Neural cell (in vitro differentiated cells): ENCODE measurements around the gene ATAD2B. TPM values are rescaled to one million over a fixed set of nuclear protein-coding genes. Genes with fewer than 3 reads are reported as not detected.

Source experiments
- H2AFZ ChIP-seq: fragments of 200-600, 300-800 bp; sonication (generic), shearing (Covaris generic); 2 replicates; pipeline ENCODE4 v1.6.0; 2014; ENCODE audit warnings: low read depth, mild to moderate bottlenecking, antibody characterized with exemption, low read length, moderate library complexity
- H3F3A ChIP-seq: fragments of 200-600 bp; shearing (Covaris generic); 2 replicates; pipeline ENCODE4 v1.6.1; 2016; ENCODE audit warnings: mild to moderate bottlenecking, moderate library complexity, mixed read lengths, antibody characterized with exemption, low read length; ENCODE audit not compliant: insufficient read depth, poor library complexity, severe bottlenecking
- H3K27ac ChIP-seq: fragments of 200-600, 300-800 bp; sonication (generic), shearing (Covaris generic); 2 replicates; pipeline ENCODE4 v1.5.1; 2014; ENCODE audit warnings: mild to moderate bottlenecking, low read length, moderate library complexity
- H3K27me3 ChIP-seq: fragments of 300-800, 200-600 bp; sonication (generic), shearing (Covaris generic); 2 replicates; pipeline ENCODE4 v1.6.0; 2014; ENCODE audit warnings: mild to moderate bottlenecking, low read depth, low read length, moderate library complexity; ENCODE audit not compliant: insufficient read depth
- H3K36me3 ChIP-seq: fragments of 300-800, 200-600 bp; sonication (generic), shearing (Covaris generic); 2 replicates; pipeline ENCODE4 v1.5.1; 2014; ENCODE audit warnings: mild to moderate bottlenecking, antibody characterized with exemption, low read length, moderate library complexity; ENCODE audit not compliant: insufficient read depth
- H3K4me2 ChIP-seq: fragments of 300-800, 200-600 bp; sonication (generic), shearing (Covaris generic); 2 replicates; pipeline ENCODE4 v1.6.0; 2014; ENCODE audit warnings: mild to moderate bottlenecking, low read length
- H3K4me3 ChIP-seq: fragments of 300-800, 200-600 bp; sonication (generic), shearing (Covaris generic); 2 replicates; pipeline ENCODE4 v1.5.1; 2014; ENCODE audit warnings: mild to moderate bottlenecking, low read length, moderate library complexity
- H3K79me2 ChIP-seq: fragments of 200-600 bp; shearing (Covaris generic); replicated peaks from 2 replicates; pipeline ENCODE4 v1.6.0; 2014; ENCODE audit warnings: mild to moderate bottlenecking, low read length, moderate library complexity; ENCODE audit not compliant: insufficient read depth
- H3K9ac ChIP-seq: fragments of 300-800, 200-600 bp; sonication (generic), shearing (Covaris generic); 2 replicates; pipeline ENCODE4 v1.6.1; 2016; ENCODE audit warnings: mild to moderate bottlenecking, low read length, mixed read lengths
- H3K9me2 ChIP-seq: fragments of 200-600 bp; shearing (Covaris generic); 2 replicates; pipeline ENCODE4 v1.6.1; 2016; ENCODE audit warnings: mild to moderate bottlenecking, low read length, mixed read lengths; ENCODE audit not compliant: insufficient read depth
- H3K9me3 ChIP-seq: fragments of 200-600, 300-800 bp; sonication (generic), shearing (Covaris generic); 2 replicates; pipeline ENCODE4 v1.6.1; 2016; ENCODE audit warnings: mild to moderate bottlenecking, mixed run types, low read length, moderate library complexity, mixed read lengths
- H4K20me1 ChIP-seq: fragments of 200-600 bp; shearing (Covaris generic); 2 replicates; pipeline ENCODE4 v1.6.1; 2016; ENCODE audit warnings: mild to moderate bottlenecking, mixed run types; ENCODE audit not compliant: insufficient read depth
- CTCF ChIP-seq: fragments of 450-650 bp; IDR thresholded peaks from 2 replicates; pipeline ENCODE4 v1.5.1; 2014; ENCODE audit warnings: antibody characterized with exemption, mild to moderate bottlenecking, moderate library complexity; ENCODE audit not compliant: poor library complexity, severe bottlenecking
- EP300 ChIP-seq: fragments of 450-650 bp; conservative IDR thresholded peaks from 2 replicates; pipeline ENCODE4 v1.6.1; 2014; ENCODE audit warnings: antibody characterized with exemption, mild to moderate bottlenecking, moderate library complexity; ENCODE audit not compliant: poor library complexity, severe bottlenecking
- EZH2 ChIP-seq: fragments of 200-600, 300-800 bp; shearing (Covaris generic), sonication (generic); IDR thresholded peaks from 2 replicates; pipeline ENCODE4 v1.6.1; 2014; ENCODE audit warnings: antibody characterized with exemption, low read length, borderline replicate concordance, mild to moderate bottlenecking; ENCODE audit not compliant: insufficient read depth, poor library complexity, severe bottlenecking
- MXI1 ChIP-seq: fragments of 450-650 bp; conservative IDR thresholded peaks from 2 replicates; pipeline ENCODE4 v1.6.1; 2014; ENCODE audit warnings: antibody characterized with exemption, mild to moderate bottlenecking; ENCODE audit not compliant: poor library complexity, severe bottlenecking
- POLR2AphosphoS5 ChIP-seq: IDR thresholded peaks from 2 replicates; pipeline ENCODE4 v1.6.1; 2012
- RAD21 ChIP-seq: fragments of 450-650 bp; conservative IDR thresholded peaks from 2 replicates; pipeline ENCODE4 v1.6.1; 2014; ENCODE audit warnings: antibody characterized with exemption, mild to moderate bottlenecking, moderate library complexity
- REST ChIP-seq: IDR thresholded peaks from 2 replicates; pipeline ENCODE4 v1.6.1; 2012; ENCODE audit warnings: borderline replicate concordance
- SMC3 ChIP-seq: fragments of 450-650 bp; conservative IDR thresholded peaks from 2 replicates; pipeline ENCODE4 v1.6.1; 2014; ENCODE audit warnings: antibody characterized with exemption, mild to moderate bottlenecking, moderate library complexity; ENCODE audit not compliant: poor library complexity
- TAF1 ChIP-seq: IDR thresholded peaks from 2 replicates; pipeline ENCODE4 v1.6.1; 2012; ENCODE audit warnings: low read depth
- polyA plus RNA-seq: library from polyadenylated mRNA; depleted of rRNA; stranded (reverse); fragments of >200 nt; gene quantifications from 2 replicates; pipeline ENCODE4 v1.2.3, GENCODE V29; 2014

ATAD2B gene
- polyA plus RNA-seq, 1 donor from 2014 or later = 37.6 TPM

DNA sequence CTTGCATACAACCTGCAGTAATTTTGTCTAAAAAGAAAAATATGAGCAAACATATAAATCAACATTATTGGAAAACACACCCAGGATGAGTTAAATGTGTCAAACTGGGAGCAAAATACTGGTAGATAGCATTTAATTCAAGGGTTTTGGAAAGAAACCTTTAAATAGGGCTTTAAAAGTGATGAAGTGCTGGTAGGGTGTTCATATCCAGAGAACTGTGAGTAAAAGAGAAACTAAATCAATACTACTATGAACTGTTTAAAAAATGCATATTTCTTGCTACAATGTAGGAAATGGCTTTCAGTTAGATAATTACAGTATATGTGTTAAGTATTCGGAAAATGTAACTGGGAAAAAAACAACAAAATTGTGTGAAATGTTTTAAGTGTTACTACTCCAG lies 117.8 kb downstream of the ATAD2B start:
- H3K4me2 ChIP-seq = no peak overlapping the region
- no peak overlapping the region for H3K9ac ChIP-seq
- peaks cover 6% of the 10 kb centered on the region for H3K36me3 ChIP-seq
- H3K9me2 ChIP-seq = peaks cover 4% of the 10 kb centered on the region
- no peaks in the 10 kb centered on the region for H3K9me3 ChIP-seq
- H3K4me3 ChIP-seq = no peak overlapping the region
- H3K27me3 ChIP-seq = no peaks in the 10 kb centered on the region
- no peak overlapping the region for H3K27ac ChIP-seq
- H3K79me2 ChIP-seq = no peaks in the 10 kb centered on the region
- TF ChIP-seq SMC3 (no peak), REST (no peak), CTCF (no peak), RAD21 (no peak), EZH2 (no peak), POLR2AphosphoS5 (no peak), TAF1 (no peak), EP300 (no peak), MXI1 (no peak)
- no peaks in the 10 kb centered on the region for H3F3A ChIP-seq
- H4K20me1 ChIP-seq = no peaks in the 10 kb centered on the region
- no peak overlapping the region for H2AFZ ChIP-seq

DNA sequence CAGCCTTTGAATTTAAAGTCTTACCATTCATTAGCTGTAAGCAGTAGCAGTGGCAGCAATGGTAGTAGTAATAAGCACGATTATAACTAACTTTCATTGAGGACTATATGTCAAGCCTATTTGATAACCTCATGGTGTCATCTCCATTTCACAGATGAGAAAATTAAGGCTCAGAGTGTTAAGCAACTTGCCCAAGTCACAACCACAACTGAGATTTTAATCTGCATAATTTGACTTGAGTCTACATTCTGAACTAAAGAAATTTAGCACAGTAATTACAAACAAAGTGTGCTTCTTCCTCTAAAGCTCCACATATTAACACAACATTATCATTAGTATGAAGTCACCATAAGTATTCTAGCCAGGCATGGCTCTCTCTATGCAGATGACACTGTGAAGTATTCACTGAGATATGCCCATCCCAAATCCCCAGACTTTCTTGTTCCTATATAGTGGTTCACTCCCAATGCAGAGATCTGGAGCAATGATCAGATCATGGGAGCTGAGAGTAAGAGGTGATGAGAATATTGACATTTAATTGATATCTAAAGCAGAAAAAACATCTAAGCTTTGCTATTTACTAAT lies 120.2 kb downstream of the ATAD2B start:
- peaks cover 4% of the 10 kb centered on the region for H3K9me2 ChIP-seq
- H3K9me3 ChIP-seq = no peaks in the 10 kb centered on the region

More for the DNA sequence above, 120.2 kb downstream of the ATAD2B start:
- TF ChIP-seq REST = no peak
- TF ChIP-seq EP300 = no peak
- TF ChIP-seq SMC3 = no peak
- no peak for TF ChIP-seq RAD21
- TF ChIP-seq TAF1 = no peak
- TF ChIP-seq POLR2AphosphoS5 = no peak
- TF ChIP-seq MXI1 = no peak
- no peak for TF ChIP-seq EZH2
- no peak for TF ChIP-seq CTCF
- H3F3A ChIP-seq = no peaks in the 10 kb centered on the region
- H3K27ac ChIP-seq = no peak overlapping the region
- no peak overlapping the region for H3K9ac ChIP-seq
- no peak overlapping the region for H3K4me3 ChIP-seq
- no peaks in the 10 kb centered on the region for H4K20me1 ChIP-seq
- no peak overlapping the region for H3K4me2 ChIP-seq
- no peaks in the 10 kb centered on the region for H3K79me2 ChIP-seq
- peaks cover 6% of the 10 kb centered on the region for H3K36me3 ChIP-seq
- H2AFZ ChIP-seq = no peak overlapping the region
- H3K27me3 ChIP-seq = no peaks in the 10 kb centered on the region
